Measurements from ENCODE around the gene PTMA. TPM values are rescaled to one million over a fixed set of nuclear protein-coding genes. Genes with fewer than 3 reads are reported as not detected.

PTMA gene, protein sequence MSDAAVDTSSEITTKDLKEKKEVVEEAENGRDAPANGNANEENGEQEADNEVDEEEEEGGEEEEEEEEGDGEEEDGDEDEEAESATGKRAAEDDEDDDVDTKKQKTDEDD
- total RNA-seq = 409 and 710 TPM in 2 replicates

DNA sequence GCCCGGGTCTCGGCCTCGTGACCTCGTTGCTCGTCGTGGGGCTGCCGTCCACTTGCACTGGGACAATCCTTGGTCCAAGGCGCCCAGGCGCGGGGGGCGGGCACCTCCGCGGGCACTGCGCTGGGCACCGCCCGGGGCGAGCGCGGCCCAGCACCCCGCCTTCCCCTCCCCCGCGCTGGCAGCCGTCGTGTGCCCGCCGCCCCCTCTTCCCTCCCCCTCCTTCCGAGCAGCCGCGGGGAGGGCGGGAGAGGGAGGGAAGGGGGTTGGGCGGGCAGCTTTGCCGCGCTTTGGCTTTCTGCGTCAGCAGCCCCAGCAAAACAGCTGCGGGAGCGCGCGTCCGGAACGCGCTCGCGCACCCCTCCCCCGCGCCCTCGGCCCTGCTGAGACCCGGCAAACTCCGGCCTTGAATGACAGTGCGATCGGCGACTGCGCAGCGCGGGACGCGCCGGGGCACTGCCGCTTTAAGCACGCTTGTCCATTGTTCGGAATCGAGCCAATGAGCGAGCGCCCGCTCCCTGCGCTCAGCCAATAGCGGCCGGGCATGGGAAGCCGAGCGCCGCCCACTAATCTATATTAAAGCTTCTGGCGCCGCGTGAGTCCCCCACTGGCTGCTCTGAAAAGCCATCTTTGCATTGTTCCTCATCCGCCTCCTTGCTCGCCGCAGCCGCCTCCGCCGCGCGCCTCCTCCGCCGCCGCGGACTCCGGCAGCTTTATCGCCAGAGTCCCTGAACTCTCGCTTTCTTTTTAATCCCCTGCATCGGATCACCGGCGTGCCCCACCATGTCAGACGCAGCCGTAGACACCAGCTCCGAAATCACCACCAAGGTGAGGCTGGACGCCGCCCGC, at the start of gene PTMA:
Gene PTMA (plus strand): TSS at position 599 of the 846 bp plus-strand sequence. CDS start 182 bp downstream, at position 781.

Other genes starting within 250 kb of the PTMA start
- 50.1 and 106 TPM in 2 replicates for gene NCL, start 244.0 kb upstream of the PTMA start, total RNA-seq
- gene NMUR1, start 178.1 kb upstream of the PTMA start, total RNA-seq = 0.13 TPM in 1 of 2 replicates, not detected in the other
- not detected in 2 replicates for gene TEX44, start 115.7 kb upstream of the PTMA start, total RNA-seq
- gene PDE6D, start 72.8 kb downstream of the PTMA start, total RNA-seq = 23.2 and 31.0 TPM in 2 replicates
- gene COPS7B, start 77.9 kb downstream of the PTMA start, total RNA-seq = 23.3 and 28.5 TPM in 2 replicates
- 0.76 TPM in 1 of 2 replicates, not detected in the other for gene NPPC, start 217.9 kb downstream of the PTMA start, total RNA-seq